ENCODE data around the gene RFC4. TPM values are rescaled to one million over a fixed set of nuclear protein-coding genes. Genes with fewer than 3 reads are reported as not detected.

RFC4 gene
- total RNA-seq, 3 donors from 2014 or later, result 5.6 to 19.9 (median 15.0) TPM

- peaks cover 8% of the 10 kb centered on the region for H3K36me3 ChIP-seq (ENCODE audit: low read depth)
- H3K4me3 ChIP-seq, result peak overlapping the region; percentile 86
- DNase-seq (peak; percentile 90 to 93 (median 93)), ATAC-seq (peak; percentile 87)
- no peaks in the 10 kb centered on the region for H3K9me3 ChIP-seq
- H3K4me1 ChIP-seq (ENCODE audit: low read depth), result peaks cover 33% of the 10 kb centered on the region
- TF ChIP-seq, protein P1, sequence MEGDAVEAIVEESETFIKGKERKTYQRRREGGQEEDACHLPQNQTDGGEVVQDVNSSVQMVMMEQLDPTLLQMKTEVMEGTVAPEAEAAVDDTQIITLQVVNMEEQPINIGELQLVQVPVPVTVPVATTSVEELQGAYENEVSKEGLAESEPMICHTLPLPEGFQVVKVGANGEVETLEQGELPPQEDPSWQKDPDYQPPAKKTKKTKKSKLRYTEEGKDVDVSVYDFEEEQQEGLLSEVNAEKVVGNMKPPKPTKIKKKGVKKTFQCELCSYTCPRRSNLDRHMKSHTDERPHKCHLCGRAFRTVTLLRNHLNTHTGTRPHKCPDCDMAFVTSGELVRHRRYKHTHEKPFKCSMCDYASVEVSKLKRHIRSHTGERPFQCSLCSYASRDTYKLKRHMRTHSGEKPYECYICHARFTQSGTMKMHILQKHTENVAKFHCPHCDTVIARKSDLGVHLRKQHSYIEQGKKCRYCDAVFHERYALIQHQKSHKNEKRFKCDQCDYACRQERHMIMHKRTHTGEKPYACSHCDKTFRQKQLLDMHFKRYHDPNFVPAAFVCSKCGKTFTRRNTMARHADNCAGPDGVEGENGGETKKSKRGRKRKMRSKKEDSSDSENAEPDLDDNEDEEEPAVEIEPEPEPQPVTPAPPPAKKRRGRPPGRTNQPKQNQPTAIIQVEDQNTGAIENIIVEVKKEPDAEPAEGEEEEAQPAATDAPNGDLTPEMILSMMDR (IDR thresholded peaks at IDR 0.05), result no peak
- intact Hi-C loops (cut with DNase I, micrococcal nuclease), result loop anchor here in 1 of 2 donors (10.0 kb wide), 1 partner anchor 849 kb away; the partner anchor contains the start of gene TRA2B
Measured at GRCh38 chr3:186783731-186784515, 22.4 kb downstream of the RFC4 start.

DNA sequence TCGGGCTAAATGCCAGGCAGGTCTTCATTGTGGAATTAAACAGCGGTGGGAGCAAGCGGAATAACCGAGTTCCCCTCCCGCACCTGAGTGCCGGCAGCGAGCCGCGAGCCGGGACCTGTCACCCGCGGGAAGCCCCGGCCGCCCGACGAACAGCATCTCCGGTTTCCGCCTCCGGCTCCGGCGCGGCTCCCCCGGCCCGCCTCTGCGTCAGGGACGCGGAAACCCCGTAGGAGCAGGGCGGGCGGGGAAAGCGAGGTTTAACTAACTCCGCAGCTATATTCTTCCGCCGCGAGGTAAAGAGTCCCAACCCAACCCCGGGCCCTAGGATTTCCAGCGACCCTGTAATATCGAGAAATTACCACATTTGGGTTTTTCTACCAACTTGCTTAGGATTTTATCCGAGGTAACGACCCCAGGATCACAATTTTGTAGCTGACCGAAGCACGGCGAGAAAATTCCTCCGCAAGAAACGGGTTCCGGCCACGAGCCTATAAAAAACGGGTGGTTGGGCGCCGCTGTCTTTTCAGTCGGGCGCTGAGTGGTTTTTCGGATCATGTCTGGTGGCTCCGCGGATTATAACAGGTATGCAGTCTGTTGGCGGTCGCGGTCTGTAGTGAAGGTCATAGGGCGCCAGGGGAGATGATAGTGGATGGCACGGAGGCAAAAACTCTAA is 23.1 kb downstream of the RFC4 start, which contains the start of gene EIF4A2:
Gene EIF4A2 (plus strand): TSS at position 520 of the 673 bp plus-strand sequence. CDS start 34 bp downstream, at position 554.
- H3K36me3 ChIP-seq (ENCODE audit: low read depth), result peaks cover 4% of the 10 kb centered on the region
- TF ChIP-seq, protein P1 (IDR thresholded peaks at IDR 0.05), result no peak
- ATAC-seq, result peak; percentile 93
- DNase-seq, result peak; percentile 90 to 94 (median 94)
- peak within 1 kb of the TSS; percentile 86 for H3K4me3 ChIP-seq
- no peaks in the 10 kb centered on the region for H3K9me3 ChIP-seq
- intact Hi-C loops (cut with DNase I, micrococcal nuclease), result loop anchor here in 1 of 2 donors (10.0 kb wide), 1 partner anchor 848 kb away; the partner anchor contains the start of gene TRA2B
- H3K4me1 ChIP-seq (ENCODE audit: low read depth), result peaks cover 30% of the 10 kb centered on the region

DNA sequence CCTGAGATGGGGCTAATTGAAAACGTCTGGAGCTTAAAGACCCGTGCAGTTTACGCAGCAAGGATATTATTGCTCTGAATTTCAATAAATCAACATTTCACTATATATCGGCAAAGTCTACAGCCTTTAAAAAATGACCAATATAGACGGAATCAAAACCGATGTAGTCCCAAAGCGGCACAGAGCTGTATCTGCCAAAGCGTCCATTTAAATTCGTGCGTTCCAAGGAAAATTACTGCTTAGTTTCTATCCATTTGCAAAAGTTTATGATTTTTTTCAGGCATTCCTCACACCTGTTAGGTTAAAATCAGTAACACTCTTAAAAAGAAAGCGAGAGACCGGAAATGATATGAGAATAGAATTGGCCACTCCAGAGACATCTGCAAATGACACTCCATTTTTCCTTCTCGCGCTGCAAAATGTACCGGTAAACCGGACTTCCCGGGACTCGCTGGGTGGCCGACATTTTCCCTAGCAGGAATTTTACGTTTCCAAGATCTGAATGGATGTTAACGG is 23.7 kb downstream of the RFC4 start:
- Histone ChIP-seq H3K4me1 (ENCODE audit: low read depth) (peaks cover 29% of the 10 kb centered on the region), H3K4me3 (peak overlapping the region; percentile 86), H3K9me3 (no peaks in the 10 kb centered on the region), H3K36me3 (ENCODE audit: low read depth) (no peaks in the 10 kb centered on the region)
- TF ChIP-seq, protein P1 (IDR thresholded peaks at IDR 0.05), result no peak
- ATAC-seq (peak; percentile 31), DNase-seq (no peak)
- intact Hi-C loops (cut with DNase I, micrococcal nuclease), result loop anchor here in 1 of 2 donors (10.0 kb wide), 1 partner anchor 848 kb away; the partner anchor contains the start of gene TRA2B

GRCh38 chr3:186779204-186779603 is 27.1 kb downstream of the RFC4 start:
- DNase-seq, result no peak
- no peak overlapping the region for H3K4me3 ChIP-seq

DNA sequence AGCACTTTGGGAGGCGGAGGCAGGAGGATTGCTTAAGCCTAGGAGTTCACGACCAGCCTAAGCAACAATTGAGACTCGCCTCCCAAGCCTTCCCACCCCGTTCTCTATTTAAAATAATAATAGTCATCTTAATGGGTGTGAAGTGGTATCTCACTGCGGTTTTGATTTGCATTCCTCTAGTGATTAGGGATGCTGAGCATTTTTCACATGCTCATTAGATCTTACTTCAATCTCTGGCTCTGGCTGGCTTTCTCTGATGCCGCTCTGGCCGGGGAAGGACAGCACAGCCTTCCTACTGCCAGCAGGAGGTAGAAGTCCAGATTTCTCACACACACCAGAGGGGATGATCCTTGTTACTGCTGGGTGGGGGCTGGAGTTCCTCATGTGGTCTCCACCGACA is 30.3 kb downstream of the RFC4 start:
- intact Hi-C loops (cut with DNase I, micrococcal nuclease), result no loop called here
- Histone ChIP-seq H3K4me3 (no peak overlapping the region), H3K9me3 (no peaks in the 10 kb centered on the region)

More at GRCh38 chr3:186779204-186779603, 27.1 kb downstream of the RFC4 start:
- intact Hi-C loops (cut with DNase I, micrococcal nuclease), result no loop called here
- TF ChIP-seq, protein P1 (IDR thresholded peaks at IDR 0.05), result no peak
- H3K4me1 ChIP-seq (ENCODE audit: low read depth), result no peaks in the 10 kb centered on the region
- no peaks in the 10 kb centered on the region for H3K36me3 ChIP-seq (ENCODE audit: low read depth)
- ATAC-seq, result no peak
- no peaks in the 10 kb centered on the region for H3K9me3 ChIP-seq

More for the DNA sequence above, 30.3 kb downstream of the RFC4 start:
- H3K4me1 ChIP-seq (ENCODE audit: low read depth), result peaks cover 8% of the 10 kb centered on the region
- ATAC-seq (no peak), DNase-seq (no peak)
- TF ChIP-seq, protein P1 (IDR thresholded peaks at IDR 0.05), result no peak
- no peaks in the 10 kb centered on the region for H3K36me3 ChIP-seq (ENCODE audit: low read depth)

Measured in mucosa of descending colon (tissue), 3 donors.